ENCODE results near the gene PLPP3. TPM values are rescaled to one million over a fixed set of nuclear protein-coding genes. Genes with fewer than 3 reads are reported as not detected.

Gene PLPP3
- total RNA-seq, 4 donors from 2014 or later = 138 to 244 (median 181) TPM

- H3K36me3 ChIP-seq = peaks cover 9 to 16% (median 15%) of the 10 kb centered on the region in 4 donors
Observed at GRCh38 chr1:56540467-56540866, 38.9 kb downstream of the PLPP3 start.

GRCh38 chr1:56539520-56539931 is 39.8 kb downstream of the PLPP3 start:
- TF ChIP-seq CTCF (IDR thresholded peaks at IDR 0.05) (no peak), POLR2A (IDR thresholded peaks at IDR 0.05; ENCODE audit: low read depth) (no peak), EP300 (IDR thresholded peaks at IDR 0.05) (no peak), POLR2AphosphoS5 (IDR thresholded peaks at IDR 0.05) (no peak)
- Histone ChIP-seq H3K27me3 (no peaks in the 10 kb centered on the region), H3K36me3 (peaks cover 10 to 25% (median 24%) of the 10 kb centered on the region in 4 donors), H3K27ac (replicated peaks in 1 of 4) (peak overlapping the region in 1 of 4 donors; percentile 11), H3K9me3 (no peaks in the 10 kb centered on the region), H3K4me1 (peaks cover 43 to 72% (median 67%) of the 10 kb centered on the region in 4 donors), H3K4me3 (no peak overlapping the region)
- intact Hi-C loops (cut with DNase I) = no loop called here
- no peak for DNase-seq (ENCODE audit: extremely low spot score)
- 35% methylated on average over 2 of the region's 2 CpGs for WGBS

More at GRCh38 chr1:56540467-56540866, 38.9 kb downstream of the PLPP3 start:
- Histone ChIP-seq H3K4me1 (peaks cover 52 to 76% (median 71%) of the 10 kb centered on the region in 4 donors), H3K9me3 (no peaks in the 10 kb centered on the region), H3K27me3 (no peaks in the 10 kb centered on the region), H3K4me3 (no peak overlapping the region), H3K27ac (replicated peaks in 1 of 4) (no peak overlapping the region)
- no peak for TF ChIP-seq CTCF (IDR thresholded peaks at IDR 0.05)
- no peak for TF ChIP-seq POLR2A (IDR thresholded peaks at IDR 0.05; ENCODE audit: low read depth)
- TF ChIP-seq POLR2AphosphoS5 (IDR thresholded peaks at IDR 0.05) = no peak
- no peak for TF ChIP-seq EP300 (IDR thresholded peaks at IDR 0.05)
- 55% methylated on average over 2 of the region's 2 CpGs for WGBS
- intact Hi-C loops (cut with DNase I) = no loop called here
- DNase-seq (ENCODE audit: extremely low spot score) = no peak

- intact Hi-C loops (cut with DNase I) = no loop called here
- H3K4me1 ChIP-seq = peaks cover 40 to 68% (median 60%) of the 10 kb centered on the region in 4 donors
- 50% methylated on average over 3 of the region's 3 CpGs for WGBS
- no peak for TF ChIP-seq POLR2A (IDR thresholded peaks at IDR 0.05; ENCODE audit: low read depth)
- TF ChIP-seq CTCF (IDR thresholded peaks at IDR 0.05) = no peak
- no peak for TF ChIP-seq EP300 (IDR thresholded peaks at IDR 0.05)
- no peak for TF ChIP-seq POLR2AphosphoS5 (IDR thresholded peaks at IDR 0.05)
- no peaks in the 10 kb centered on the region for H3K27me3 ChIP-seq
- peaks cover 10 to 35% (median 31%) of the 10 kb centered on the region in 4 donors for H3K36me3 ChIP-seq
- no peak for DNase-seq (ENCODE audit: extremely low spot score)
- no peak overlapping the region for H3K27ac ChIP-seq (replicated peaks in 1 of 4)
- H3K9me3 ChIP-seq = no peaks in the 10 kb centered on the region
- H3K4me3 ChIP-seq = no peak overlapping the region
Observed at GRCh38 chr1:56538532-56538931, 40.8 kb downstream of the PLPP3 start.

GRCh38 chr1:56537660-56538059 is 41.7 kb downstream of the PLPP3 start:
- no peaks in the 10 kb centered on the region for H3K27me3 ChIP-seq
- H3K4me1 ChIP-seq = peaks cover 47 to 72% (median 61%) of the 10 kb centered on the region in 4 donors
- no peak overlapping the region for H3K27ac ChIP-seq (replicated peaks in 1 of 4)
- peaks cover 10 to 44% (median 34%) of the 10 kb centered on the region in 4 donors for H3K36me3 ChIP-seq
- 92% methylated on average over 1 of the region's 1 CpG for WGBS
- H3K9me3 ChIP-seq = no peaks in the 10 kb centered on the region
- no peak overlapping the region for H3K4me3 ChIP-seq
- DNase-seq (ENCODE audit: extremely low spot score) = no peak
- no peak for TF ChIP-seq POLR2AphosphoS5 (IDR thresholded peaks at IDR 0.05)
- TF ChIP-seq EP300 (IDR thresholded peaks at IDR 0.05) = no peak
- TF ChIP-seq CTCF (IDR thresholded peaks at IDR 0.05) = no peak
- no peak for TF ChIP-seq POLR2A (IDR thresholded peaks at IDR 0.05; ENCODE audit: low read depth)
- intact Hi-C loops (cut with DNase I) = no loop called here

- 89% methylated on average over 4 of the region's 4 CpGs for WGBS
- Histone ChIP-seq H3K9me3 (no peaks in the 10 kb centered on the region), H3K27me3 (no peaks in the 10 kb centered on the region), H3K4me3 (no peak overlapping the region), H3K4me1 (peaks cover 48 to 73% (median 56%) of the 10 kb centered on the region in 4 donors), H3K27ac (replicated peaks in 1 of 4) (no peak overlapping the region), H3K36me3 (peaks cover 10 to 52% (median 34%) of the 10 kb centered on the region in 4 donors)
- intact Hi-C loops (cut with DNase I) = no loop called here
- TF ChIP-seq POLR2A (IDR thresholded peaks at IDR 0.05; ENCODE audit: low read depth) (no peak), EP300 (IDR thresholded peaks at IDR 0.05) (no peak), POLR2AphosphoS5 (IDR thresholded peaks at IDR 0.05) (no peak), CTCF (IDR thresholded peaks at IDR 0.05) (no peak)
- no peak for DNase-seq (ENCODE audit: extremely low spot score)
Observed at GRCh38 chr1:56535939-56536338, 43.4 kb downstream of the PLPP3 start.
